GM23338 (cell line): ENCODE data around the gene SCUBE2. TPM values are rescaled to one million over a fixed set of nuclear protein-coding genes. Genes with fewer than 3 reads are reported as not detected.

ENCODE experiments used
- ATAC-seq: fragments of 200-7000 bp; cut with Tn5 transposase; 3 replicates; pipeline ENCODE4 v1.9.1; 2020
- DNase-seq: peaks from one replicate; pipeline ENCODE4 v3.0.0-alpha.2; 2015; ENCODE audit warnings: low spot score
- H2AFZ ChIP-seq: fragments of 200-600 bp; sonication (generic); 2 replicates; pipeline ENCODE4 v1.8.0; 2016; ENCODE audit warnings: antibody characterized with exemption, mild to moderate bottlenecking, moderate library complexity
- H3F3A ChIP-seq: fragments of 200-600 bp; sonication (generic); replicated peaks from 2 replicates; pipeline ENCODE4 v1.8.0; 2017; ENCODE audit warnings: antibody characterized with exemption, mixed run types, low read depth
- H3K27ac ChIP-seq: fragments of 200-600 bp; sonication (generic); 2 replicates; pipeline ENCODE4 v1.6.1; 2016; ENCODE audit warnings: low read depth
- H3K27me3 ChIP-seq: fragments of 200-600 bp; sonication (generic); 2 replicates; pipeline ENCODE4 v1.8.0; 2016; ENCODE audit warnings: mild to moderate bottlenecking, mixed run types, moderate library complexity; ENCODE audit not compliant: insufficient read depth
- H3K36me3 ChIP-seq: fragments of 200-600 bp; sonication (generic); 2 replicates; pipeline ENCODE4 v1.8.0; 2016; ENCODE audit warnings: mild to moderate bottlenecking; ENCODE audit not compliant: insufficient read depth
- H3K4me1 ChIP-seq: fragments of 200-600 bp; sonication (generic); 2 replicates; pipeline ENCODE4 v1.8.0; 2016; ENCODE audit warnings: mild to moderate bottlenecking, moderate library complexity; ENCODE audit not compliant: insufficient read depth
- H3K4me2 ChIP-seq: fragments of 200-600 bp; sonication (generic); 2 replicates; pipeline ENCODE4 v1.7.1; 2017; ENCODE audit warnings: mixed run types
- H3K4me3 ChIP-seq: fragments of 200-600 bp; sonication (generic); 2 replicates; pipeline ENCODE4 v1.6.1; 2016; ENCODE audit warnings: mixed run types
- H3K79me2 ChIP-seq: fragments of 200-600 bp; sonication (generic); replicated peaks from 2 replicates; pipeline ENCODE4 v1.8.0; 2017; ENCODE audit warnings: mild to moderate bottlenecking; ENCODE audit not compliant: insufficient read depth
- H3K9me2 ChIP-seq: fragments of 200-600 bp; sonication (generic); 2 replicates; pipeline ENCODE4 v1.8.0; 2017; ENCODE audit not compliant: insufficient read depth
- H4K20me1 ChIP-seq: fragments of 200-600 bp; sonication (generic); replicated peaks from 2 replicates; pipeline ENCODE4 v1.8.0; 2017; ENCODE audit warnings: mild to moderate bottlenecking; ENCODE audit not compliant: insufficient read depth
- H3K27ac Mint-ChIP-seq: 2 replicates; pipeline ENCODE4 v1.8.0; 2020; ENCODE audit warnings: inconsistent platforms, mild to moderate bottlenecking, moderate library complexity, mixed read lengths
- H3K27me3 Mint-ChIP-seq: 3 replicates; pipeline ENCODE4 v1.8.0; 2022; ENCODE audit warnings: low read depth, mild to moderate bottlenecking, moderate library complexity, mixed read lengths, inconsistent platforms; ENCODE audit not compliant: insufficient read depth, poor library complexity
- H3K36me3 Mint-ChIP-seq: 3 replicates; pipeline ENCODE4 v1.8.0; 2021; ENCODE audit warnings: low read depth, mild to moderate bottlenecking, inconsistent platforms, moderate library complexity, mixed read lengths
- H3K4me1 Mint-ChIP-seq: 3 replicates; pipeline ENCODE4 v1.8.0; 2020; ENCODE audit warnings: mild to moderate bottlenecking, inconsistent platforms, mixed read lengths
- H3K4me3 Mint-ChIP-seq: 3 replicates; pipeline ENCODE4 v1.8.0; 2021; ENCODE audit warnings: moderate library complexity, mild to moderate bottlenecking, inconsistent platforms, mixed read lengths
- H3K9me3 Mint-ChIP-seq: 3 replicates; pipeline ENCODE4 v1.8.0; 2020; ENCODE audit warnings: moderate library complexity, mild to moderate bottlenecking, inconsistent platforms, mixed read lengths
- CREB1 ChIP-seq: fragments of 250-450 bp; sonication (Bioruptor Pico); IDR thresholded peaks from 2 replicates; pipeline ENCODE4 v1.5.0; 2020; ENCODE audit warnings: low read depth, mild to moderate bottlenecking, moderate library complexity
- ETS1 ChIP-seq: IDR thresholded peaks from 2 replicates; pipeline ENCODE4 v1.6.1; 2016; ENCODE audit warnings: antibody characterized with exemption
- NANOG ChIP-seq: IDR thresholded peaks from 2 replicates; pipeline ENCODE4 v1.6.1; 2016; ENCODE audit warnings: antibody characterized with exemption, borderline replicate concordance
- POLR2AphosphoS5 ChIP-seq: IDR thresholded peaks from 2 replicates; pipeline ENCODE4 v1.6.1; 2016; ENCODE audit warnings: antibody characterized with exemption, low read depth
- REST ChIP-seq: IDR thresholded peaks from one replicate; pipeline ENCODE4 v1.6.1; 2018; ENCODE audit warnings: antibody characterized with exemption; ENCODE audit not compliant: unreplicated experiment
- STAT1 ChIP-seq: IDR thresholded peaks from one replicate; pipeline ENCODE4 v1.6.1; 2016; ENCODE audit warnings: antibody characterized with exemption; ENCODE audit not compliant: unreplicated experiment
- ZNF114 ChIP-seq: fragments of 250-450 bp; sonication (Bioruptor Pico); IDR thresholded peaks from 2 replicates; pipeline ENCODE4 v1.5.0; 2020; ENCODE audit warnings: mild to moderate bottlenecking, moderate library complexity
- ZNF331 ChIP-seq: fragments of 250-450 bp; sonication (Bioruptor Pico); IDR thresholded peaks from 2 replicates; pipeline ENCODE4 v1.5.0; 2020; ENCODE audit warnings: low read depth, mild to moderate bottlenecking, moderate library complexity
- polyA plus RNA-seq: library from polyadenylated mRNA; unstranded; fragments of >200 nt; fragmentation: Nextera tagmentation; extraction: Ambion mirVana; gene quantifications from 2 replicates; pipeline ENCODE4 v1.2.1, GENCODE V29; 2016
- total RNA-seq: library from RNA; depleted of rRNA; stranded (reverse); fragments of >200 nt; shearing (Covaris generic); gene quantifications from 2 replicates; pipeline ENCODE4 v1.2.3, GENCODE V29; 2014
- TF ChIP-seq, protein P1 (sequence below): fragments of 250-450 bp; sonication (Bioruptor Pico); IDR thresholded peaks from 2 replicates; pipeline ENCODE4 v1.5.0; 2020; ENCODE audit warnings: mild to moderate bottlenecking, moderate library complexity
- TF ChIP-seq, protein P2 (sequence below), 2 experiments: fragments of 200-600 bp in 1 of 2; sonication (generic) in 1 of 2; conservative IDR thresholded peaks; 2 replicates each; pipeline versions ENCODE4 v1.5.1 to v1.6.1; 2016 to 2017; ENCODE audit warnings: antibody characterized with exemption in 2 of 2, low read depth in 2 of 2, mild to moderate bottlenecking in 2 of 2, moderate library complexity in 1 of 2

The SCUBE2 gene
- total and polyA plus RNA-seq, 2 experiments from 2014 or later: 0.47 to 0.63 TPM

GRCh38 chr11:9075556-9075955 lies 15.8 kb downstream of the SCUBE2 start:
- TF ChIP-seq POLR2AphosphoS5 (no peak), REST (no peak), ZNF331 (CRISPR knock-in tag) (no peak), ETS1 (no peak), STAT1 (no peak), NANOG (no peak), CREB1 (CRISPR knock-in tag) (no peak), ZNF114 (no peak)
- TF ChIP-seq, protein P1, sequence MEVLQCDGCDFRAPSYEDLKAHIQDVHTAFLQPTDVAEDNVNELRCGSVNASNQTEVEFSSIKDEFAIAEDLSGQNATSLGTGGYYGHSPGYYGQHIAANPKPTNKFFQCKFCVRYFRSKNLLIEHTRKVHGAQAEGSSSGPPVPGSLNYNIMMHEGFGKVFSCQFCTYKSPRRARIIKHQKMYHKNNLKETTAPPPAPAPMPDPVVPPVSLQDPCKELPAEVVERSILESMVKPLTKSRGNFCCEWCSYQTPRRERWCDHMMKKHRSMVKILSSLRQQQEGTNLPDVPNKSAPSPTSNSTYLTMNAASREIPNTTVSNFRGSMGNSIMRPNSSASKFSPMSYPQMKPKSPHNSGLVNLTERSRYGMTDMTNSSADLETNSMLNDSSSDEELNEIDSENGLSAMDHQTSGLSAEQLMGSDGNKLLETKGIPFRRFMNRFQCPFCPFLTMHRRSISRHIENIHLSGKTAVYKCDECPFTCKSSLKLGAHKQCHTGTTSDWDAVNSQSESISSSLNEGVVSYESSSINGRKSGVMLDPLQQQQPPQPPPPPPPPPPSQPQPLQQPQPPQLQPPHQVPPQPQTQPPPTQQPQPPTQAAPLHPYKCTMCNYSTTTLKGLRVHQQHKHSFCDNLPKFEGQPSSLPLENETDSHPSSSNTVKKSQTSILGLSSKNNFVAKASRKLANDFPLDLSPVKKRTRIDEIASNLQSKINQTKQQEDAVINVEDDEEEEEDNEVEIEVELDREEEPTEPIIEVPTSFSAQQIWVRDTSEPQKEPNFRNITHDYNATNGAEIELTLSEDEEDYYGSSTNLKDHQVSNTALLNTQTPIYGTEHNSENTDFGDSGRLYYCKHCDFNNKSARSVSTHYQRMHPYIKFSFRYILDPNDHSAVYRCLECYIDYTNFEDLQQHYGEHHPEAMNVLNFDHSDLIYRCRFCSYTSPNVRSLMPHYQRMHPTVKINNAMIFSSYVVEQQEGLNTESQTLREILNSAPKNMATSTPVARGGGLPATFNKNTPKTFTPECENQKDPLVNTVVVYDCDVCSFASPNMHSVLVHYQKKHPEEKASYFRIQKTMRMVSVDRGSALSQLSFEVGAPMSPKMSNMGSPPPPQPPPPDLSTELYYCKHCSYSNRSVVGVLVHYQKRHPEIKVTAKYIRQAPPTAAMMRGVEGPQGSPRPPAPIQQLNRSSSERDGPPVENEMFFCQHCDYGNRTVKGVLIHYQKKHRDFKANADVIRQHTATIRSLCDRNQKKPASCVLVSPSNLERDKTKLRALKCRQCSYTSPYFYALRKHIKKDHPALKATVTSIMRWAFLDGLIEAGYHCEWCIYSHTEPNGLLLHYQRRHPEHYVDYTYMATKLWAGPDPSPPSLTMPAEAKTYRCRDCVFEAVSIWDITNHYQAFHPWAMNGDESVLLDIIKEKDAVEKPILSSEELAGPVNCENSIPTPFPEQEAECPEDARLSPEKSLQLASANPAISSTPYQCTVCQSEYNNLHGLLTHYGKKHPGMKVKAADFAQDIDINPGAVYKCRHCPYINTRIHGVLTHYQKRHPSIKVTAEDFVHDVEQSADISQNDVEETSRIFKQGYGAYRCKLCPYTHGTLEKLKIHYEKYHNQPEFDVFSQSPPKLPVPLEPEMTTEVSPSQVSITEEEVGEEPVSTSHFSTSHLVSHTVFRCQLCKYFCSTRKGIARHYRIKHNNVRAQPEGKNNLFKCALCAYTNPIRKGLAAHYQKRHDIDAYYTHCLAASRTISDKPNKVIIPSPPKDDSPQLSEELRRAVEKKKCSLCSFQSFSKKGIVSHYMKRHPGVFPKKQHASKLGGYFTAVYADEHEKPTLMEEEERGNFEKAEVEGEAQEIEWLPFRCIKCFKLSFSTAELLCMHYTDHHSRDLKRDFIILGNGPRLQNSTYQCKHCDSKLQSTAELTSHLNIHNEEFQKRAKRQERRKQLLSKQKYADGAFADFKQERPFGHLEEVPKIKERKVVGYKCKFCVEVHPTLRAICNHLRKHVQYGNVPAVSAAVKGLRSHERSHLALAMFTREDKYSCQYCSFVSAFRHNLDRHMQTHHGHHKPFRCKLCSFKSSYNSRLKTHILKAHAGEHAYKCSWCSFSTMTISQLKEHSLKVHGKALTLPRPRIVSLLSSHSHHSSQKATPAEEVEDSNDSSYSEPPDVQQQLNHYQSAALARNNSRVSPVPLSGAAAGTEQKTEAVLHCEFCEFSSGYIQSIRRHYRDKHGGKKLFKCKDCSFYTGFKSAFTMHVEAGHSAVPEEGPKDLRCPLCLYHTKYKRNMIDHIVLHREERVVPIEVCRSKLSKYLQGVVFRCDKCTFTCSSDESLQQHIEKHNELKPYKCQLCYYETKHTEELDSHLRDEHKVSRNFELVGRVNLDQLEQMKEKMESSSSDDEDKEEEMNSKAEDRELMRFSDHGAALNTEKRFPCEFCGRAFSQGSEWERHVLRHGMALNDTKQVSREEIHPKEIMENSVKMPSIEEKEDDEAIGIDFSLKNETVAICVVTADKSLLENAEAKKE: no peak
- TF ChIP-seq, protein P2, sequence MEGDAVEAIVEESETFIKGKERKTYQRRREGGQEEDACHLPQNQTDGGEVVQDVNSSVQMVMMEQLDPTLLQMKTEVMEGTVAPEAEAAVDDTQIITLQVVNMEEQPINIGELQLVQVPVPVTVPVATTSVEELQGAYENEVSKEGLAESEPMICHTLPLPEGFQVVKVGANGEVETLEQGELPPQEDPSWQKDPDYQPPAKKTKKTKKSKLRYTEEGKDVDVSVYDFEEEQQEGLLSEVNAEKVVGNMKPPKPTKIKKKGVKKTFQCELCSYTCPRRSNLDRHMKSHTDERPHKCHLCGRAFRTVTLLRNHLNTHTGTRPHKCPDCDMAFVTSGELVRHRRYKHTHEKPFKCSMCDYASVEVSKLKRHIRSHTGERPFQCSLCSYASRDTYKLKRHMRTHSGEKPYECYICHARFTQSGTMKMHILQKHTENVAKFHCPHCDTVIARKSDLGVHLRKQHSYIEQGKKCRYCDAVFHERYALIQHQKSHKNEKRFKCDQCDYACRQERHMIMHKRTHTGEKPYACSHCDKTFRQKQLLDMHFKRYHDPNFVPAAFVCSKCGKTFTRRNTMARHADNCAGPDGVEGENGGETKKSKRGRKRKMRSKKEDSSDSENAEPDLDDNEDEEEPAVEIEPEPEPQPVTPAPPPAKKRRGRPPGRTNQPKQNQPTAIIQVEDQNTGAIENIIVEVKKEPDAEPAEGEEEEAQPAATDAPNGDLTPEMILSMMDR (conservative IDR thresholded peaks at IDR 0.05; ENCODE audit: low read depth in 2 of 2): no peak
- no peaks in the 10 kb centered on the region for H3K79me2 ChIP-seq
- H3K27me3 ChIP-seq: no peaks in the 10 kb centered on the region
- no peak for ATAC-seq
- H3K4me1 ChIP-seq: peaks cover 5% of the 10 kb centered on the region; the same call in 1 of the 2 replicates
- H3K9me2 ChIP-seq: no peaks in the 10 kb centered on the region
- Mint-ChIP-seq H3K4me3 (no peak overlapping the region), H3K27ac (no peak overlapping the region), H3K27me3 (peaks cover 4% of the 10 kb centered on the region), H3K9me3 (no peaks in the 10 kb centered on the region; the same call in 2 of the 3 replicates), H3K36me3 (no peaks in the 10 kb centered on the region), H3K4me1 (peaks cover 15% of the 10 kb centered on the region; the same call in 2 of the 3 replicates)
- no peak overlapping the region for H3K4me2 ChIP-seq
- no peaks in the 10 kb centered on the region for H4K20me1 ChIP-seq
- no peaks in the 10 kb centered on the region for H3K36me3 ChIP-seq
- H3F3A ChIP-seq: no peaks in the 10 kb centered on the region
- no peak for DNase-seq
- no peak overlapping the region for H2AFZ ChIP-seq
- no peak overlapping the region for H3K27ac ChIP-seq
- H3K4me3 ChIP-seq: no peak overlapping the region
